ENCODE results near the gene DBN1. TPM values are rescaled to one million over a fixed set of nuclear protein-coding genes. Genes with fewer than 3 reads are reported as not detected.

The DBN1 gene
- total and polyA plus RNA-seq, 9 of the 15 experiments (the other 6 are each of a cell fraction or from before 2014, with no cell fraction given), result 0.25 to 87.2 (median 27.9) TPM

- TF ChIP-seq, protein P1, sequence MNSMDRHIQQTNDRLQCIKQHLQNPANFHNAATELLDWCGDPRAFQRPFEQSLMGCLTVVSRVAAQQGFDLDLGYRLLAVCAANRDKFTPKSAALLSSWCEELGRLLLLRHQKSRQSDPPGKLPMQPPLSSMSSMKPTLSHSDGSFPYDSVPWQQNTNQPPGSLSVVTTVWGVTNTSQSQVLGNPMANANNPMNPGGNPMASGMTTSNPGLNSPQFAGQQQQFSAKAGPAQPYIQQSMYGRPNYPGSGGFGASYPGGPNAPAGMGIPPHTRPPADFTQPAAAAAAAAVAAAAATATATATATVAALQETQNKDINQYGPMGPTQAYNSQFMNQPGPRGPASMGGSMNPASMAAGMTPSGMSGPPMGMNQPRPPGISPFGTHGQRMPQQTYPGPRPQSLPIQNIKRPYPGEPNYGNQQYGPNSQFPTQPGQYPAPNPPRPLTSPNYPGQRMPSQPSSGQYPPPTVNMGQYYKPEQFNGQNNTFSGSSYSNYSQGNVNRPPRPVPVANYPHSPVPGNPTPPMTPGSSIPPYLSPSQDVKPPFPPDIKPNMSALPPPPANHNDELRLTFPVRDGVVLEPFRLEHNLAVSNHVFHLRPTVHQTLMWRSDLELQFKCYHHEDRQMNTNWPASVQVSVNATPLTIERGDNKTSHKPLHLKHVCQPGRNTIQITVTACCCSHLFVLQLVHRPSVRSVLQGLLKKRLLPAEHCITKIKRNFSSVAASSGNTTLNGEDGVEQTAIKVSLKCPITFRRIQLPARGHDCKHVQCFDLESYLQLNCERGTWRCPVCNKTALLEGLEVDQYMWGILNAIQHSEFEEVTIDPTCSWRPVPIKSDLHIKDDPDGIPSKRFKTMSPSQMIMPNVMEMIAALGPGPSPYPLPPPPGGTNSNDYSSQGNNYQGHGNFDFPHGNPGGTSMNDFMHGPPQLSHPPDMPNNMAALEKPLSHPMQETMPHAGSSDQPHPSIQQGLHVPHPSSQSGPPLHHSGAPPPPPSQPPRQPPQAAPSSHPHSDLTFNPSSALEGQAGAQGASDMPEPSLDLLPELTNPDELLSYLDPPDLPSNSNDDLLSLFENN (IDR thresholded peaks at IDR 0.05; ENCODE audit: low read depth in 2 of 2, low read length in 2 of 2), result 0 out of 4 replicates have a peak, but pooled peaks of 1 of the 2 experiments have one; percentile 54
- TF ChIP-seq ZBTB2 (IDR thresholded peaks at IDR 0.05) (no peak), RAD51 (IDR thresholded peaks at IDR 0.05; ENCODE audit: borderline replicate concordance, low read depth) (no peak), CREB3 (tag; conservative IDR thresholded peaks at IDR 0.05; ENCODE audit: low read depth) (no peak), ZNF57 (CRISPR knock-in tag; IDR thresholded peaks at IDR 0.05) (no peak), NONO (IDR thresholded peaks at IDR 0.05; ENCODE audit: low read depth in 2 of 2, low read length in 1 of 2) (no peak), HLTF (IDR thresholded peaks at IDR 0.05) (no peak), BRCA1 (IDR thresholded peaks at IDR 0.05) (no peak), BRCA1 (CRISPR knock-in tag; IDR thresholded peaks at IDR 0.05) (no peak), ILF3 (IDR thresholded peaks at IDR 0.05; ENCODE audit: borderline replicate concordance) (no peak), ZNF717 (CRISPR knock-in tag; IDR thresholded peaks at IDR 0.05) (no peak), BRD9 (IDR thresholded peaks at IDR 0.05; ENCODE audit: low read depth, partially characterized antibody) (no peak), ZBTB34 (CRISPR knock-in tag; IDR thresholded peaks at IDR 0.05) (no peak), ARID3A (IDR thresholded peaks at IDR 0.05; ENCODE audit: borderline replicate concordance, low read depth, low read length) (no peak), HNRNPUL1 (IDR thresholded peaks at IDR 0.05; ENCODE audit: low read length) (no peak), RBM34 (IDR thresholded peaks at IDR 0.05; ENCODE audit: borderline replicate concordance, insufficient read depth, low read length) (no peak), RBFOX2 (IDR thresholded peaks at IDR 0.05; ENCODE audit: low read depth, low read length) (peak; percentile 13)
- TF ChIP-seq, protein P2, sequence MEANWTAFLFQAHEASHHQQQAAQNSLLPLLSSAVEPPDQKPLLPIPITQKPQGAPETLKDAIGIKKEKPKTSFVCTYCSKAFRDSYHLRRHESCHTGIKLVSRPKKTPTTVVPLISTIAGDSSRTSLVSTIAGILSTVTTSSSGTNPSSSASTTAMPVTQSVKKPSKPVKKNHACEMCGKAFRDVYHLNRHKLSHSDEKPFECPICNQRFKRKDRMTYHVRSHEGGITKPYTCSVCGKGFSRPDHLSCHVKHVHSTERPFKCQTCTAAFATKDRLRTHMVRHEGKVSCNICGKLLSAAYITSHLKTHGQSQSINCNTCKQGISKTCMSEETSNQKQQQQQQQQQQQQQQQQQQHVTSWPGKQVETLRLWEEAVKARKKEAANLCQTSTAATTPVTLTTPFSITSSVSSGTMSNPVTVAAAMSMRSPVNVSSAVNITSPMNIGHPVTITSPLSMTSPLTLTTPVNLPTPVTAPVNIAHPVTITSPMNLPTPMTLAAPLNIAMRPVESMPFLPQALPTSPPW (CRISPR knock-in tag; IDR thresholded peaks at IDR 0.05), result peak; percentile 48; the same call in 1 of the 2 replicates
Observed at GRCh38 chr5:177508837-177509236, 35.4 kb upstream of the DBN1 start (continued).

Measured in K562 (cell line).